Endodermal cell (in vitro differentiated cells): ENCODE measurements around the gene GABRG3. TPM values are rescaled to one million over a fixed set of nuclear protein-coding genes. Genes with fewer than 3 reads are reported as not detected.

ENCODE experiments used
- DNase-seq: peaks from one replicate; pipeline ENCODE4 v3.0.0-alpha.2; 2017
- H3K27ac ChIP-seq: 2 replicates; pipeline ENCODE4 v1.5.1; 2013; ENCODE audit warnings: mild to moderate bottlenecking, low read depth, low read length, moderate library complexity
- H3K27me3 ChIP-seq: 2 replicates; pipeline ENCODE4 v1.6.1; 2013; ENCODE audit warnings: mild to moderate bottlenecking, low read length, moderate library complexity; ENCODE audit not compliant: insufficient read depth, control insufficient read depth, poor library complexity, severe bottlenecking
- H3K36me3 ChIP-seq: 2 replicates; pipeline ENCODE4 v1.7.0; 2013; ENCODE audit warnings: mild to moderate bottlenecking, low read length, moderate library complexity; ENCODE audit not compliant: control insufficient read depth, insufficient read depth
- H3K4me1 ChIP-seq: one replicate; pipeline ENCODE4 v1.7.0; 2013; ENCODE audit warnings: low read length; ENCODE audit not compliant: control insufficient read depth, insufficient read depth
- H3K4me3 ChIP-seq: 2 replicates; pipeline ENCODE4 v1.5.1; 2013; ENCODE audit warnings: mild to moderate bottlenecking, low read length, moderate library complexity
- H3K9ac ChIP-seq: 2 replicates; pipeline ENCODE4 v1.6.1; 2013; ENCODE audit warnings: mild to moderate bottlenecking, low read length, moderate library complexity; ENCODE audit not compliant: poor library complexity, severe bottlenecking; ENCODE audit errors: extremely low read depth
- H3K9me3 ChIP-seq: 2 replicates; pipeline ENCODE4 v1.6.1; 2013; ENCODE audit warnings: mild to moderate bottlenecking, low read length, moderate library complexity; ENCODE audit not compliant: control insufficient read depth
- H3K27ac Mint-ChIP-seq: 2 replicates; pipeline ENCODE4 v1.8.0; 2020; ENCODE audit warnings: mixed read lengths
- H3K27me3 Mint-ChIP-seq: 2 replicates; pipeline ENCODE4 v1.8.0; 2021; ENCODE audit warnings: mild to moderate bottlenecking, mixed read lengths; ENCODE audit not compliant: insufficient read depth
- H3K36me3 Mint-ChIP-seq: 2 replicates; pipeline ENCODE4 v1.8.0; 2020; ENCODE audit warnings: low read depth, mixed read lengths
- H3K4me1 Mint-ChIP-seq: 2 replicates; pipeline ENCODE4 v1.8.0; 2020; ENCODE audit warnings: mixed read lengths
- H3K4me3 Mint-ChIP-seq: 2 replicates; pipeline ENCODE4 v1.8.0; 2020; ENCODE audit warnings: mild to moderate bottlenecking, moderate library complexity, mixed read lengths
- H3K9me3 Mint-ChIP-seq: 2 replicates; pipeline ENCODE4 v1.8.0; 2020; ENCODE audit warnings: mild to moderate bottlenecking, mixed read lengths
- WGBS, 2 experiments: methylation state at CpG; one replicate each; pipeline versions ENCODE4 v1.1.5 to v1.1.7; 2013; ENCODE audit warnings: missing lambda C conversion rate in 2 of 2, mixed read lengths in 1 of 2; ENCODE audit not compliant: insufficient coverage in 1 of 2, insufficient read length in 1 of 2; 5-methylcytosine and 5-hydroxymethylcytosine counted together
- total RNA-seq, 2 donors: library from RNA; stranded (reverse); fragmentation: NEBNext Ultra II Directional in 1 of 2; extraction: Animal tissue kit (Norgen Biotek cat#: 25700) in 1 of 2; gene quantifications; 2 replicates in 1 of 2; 3 replicates in 1 of 2; pipeline ENCODE4 v1.2.1, GENCODE V29; 2021
- TF ChIP-seq, protein P1 (sequence below): fragments of 200-600 bp; sonication (generic); conservative IDR thresholded peaks from 2 replicates; pipeline ENCODE4 v1.5.0; 2021; ENCODE audit warnings: antibody characterized with exemption, mild to moderate bottlenecking

Gene GABRG3
- total RNA-seq, 2 donors from 2014 or later: 0.48 to 0.84 TPM

DNA sequence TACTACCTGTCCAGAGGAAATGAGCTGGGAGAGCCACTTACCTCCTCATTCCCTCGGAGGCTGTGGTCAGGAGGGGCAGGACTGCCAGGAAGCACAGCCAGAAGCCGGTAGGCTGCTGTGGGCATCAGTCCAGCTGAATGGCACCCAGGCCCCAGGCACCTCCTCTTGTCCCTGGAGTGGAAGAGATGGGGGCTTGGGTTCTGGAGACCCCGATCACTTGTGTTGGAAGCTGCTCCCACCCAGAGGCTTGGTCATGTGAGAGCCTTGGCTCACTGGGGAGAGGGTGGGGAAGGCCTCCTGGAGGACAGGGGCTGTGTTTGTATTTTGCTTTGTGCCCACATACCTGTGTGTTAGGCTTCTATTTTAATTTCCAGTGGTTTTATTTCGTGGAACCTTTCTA is 261.9 kb downstream of the GABRG3 start:
- Mint-ChIP-seq H3K27me3 (peaks cover 20% of the 10 kb centered on the region), H3K9me3 (no peaks in the 10 kb centered on the region), H3K36me3 (no peaks in the 10 kb centered on the region), H3K4me3 (no peak overlapping the region), H3K4me1 (peaks cover 8% of the 10 kb centered on the region), H3K27ac (no peak overlapping the region)
- H3K9me3 ChIP-seq: no peaks in the 10 kb centered on the region
- TF ChIP-seq, protein P1, sequence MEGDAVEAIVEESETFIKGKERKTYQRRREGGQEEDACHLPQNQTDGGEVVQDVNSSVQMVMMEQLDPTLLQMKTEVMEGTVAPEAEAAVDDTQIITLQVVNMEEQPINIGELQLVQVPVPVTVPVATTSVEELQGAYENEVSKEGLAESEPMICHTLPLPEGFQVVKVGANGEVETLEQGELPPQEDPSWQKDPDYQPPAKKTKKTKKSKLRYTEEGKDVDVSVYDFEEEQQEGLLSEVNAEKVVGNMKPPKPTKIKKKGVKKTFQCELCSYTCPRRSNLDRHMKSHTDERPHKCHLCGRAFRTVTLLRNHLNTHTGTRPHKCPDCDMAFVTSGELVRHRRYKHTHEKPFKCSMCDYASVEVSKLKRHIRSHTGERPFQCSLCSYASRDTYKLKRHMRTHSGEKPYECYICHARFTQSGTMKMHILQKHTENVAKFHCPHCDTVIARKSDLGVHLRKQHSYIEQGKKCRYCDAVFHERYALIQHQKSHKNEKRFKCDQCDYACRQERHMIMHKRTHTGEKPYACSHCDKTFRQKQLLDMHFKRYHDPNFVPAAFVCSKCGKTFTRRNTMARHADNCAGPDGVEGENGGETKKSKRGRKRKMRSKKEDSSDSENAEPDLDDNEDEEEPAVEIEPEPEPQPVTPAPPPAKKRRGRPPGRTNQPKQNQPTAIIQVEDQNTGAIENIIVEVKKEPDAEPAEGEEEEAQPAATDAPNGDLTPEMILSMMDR: no peak
- 82 to 88% methylated on average over 1 to 4 of the region's 4 CpGs for WGBS, 2 experiments
- DNase-seq: no peak
- no peak overlapping the region for H3K4me3 ChIP-seq
- H3K4me1 ChIP-seq: no peaks in the 10 kb centered on the region
- H3K36me3 ChIP-seq: no peaks in the 10 kb centered on the region
- peaks cover 55% of the 10 kb centered on the region for H3K27me3 ChIP-seq
- H3K27ac ChIP-seq: no peak overlapping the region
- no peak overlapping the region for H3K9ac ChIP-seq

- H3K4me3 ChIP-seq: no peak overlapping the region
- Mint-ChIP-seq H3K9me3 (no peaks in the 10 kb centered on the region), H3K4me1 (peaks cover 8% of the 10 kb centered on the region), H3K36me3 (no peaks in the 10 kb centered on the region), H3K27ac (no peak overlapping the region), H3K27me3 (peaks cover 22% of the 10 kb centered on the region), H3K4me3 (no peak overlapping the region)
- TF ChIP-seq, protein P1: no peak
- H3K9me3 ChIP-seq: no peaks in the 10 kb centered on the region
- H3K4me1 ChIP-seq: no peaks in the 10 kb centered on the region
- DNase-seq: no peak
- 94 to 95% methylated on average over 2 to 4 of the region's 4 CpGs for WGBS, 2 experiments
- H3K9ac ChIP-seq: no peak overlapping the region
- no peaks in the 10 kb centered on the region for H3K36me3 ChIP-seq
- H3K27ac ChIP-seq: no peak overlapping the region
- peaks cover 69% of the 10 kb centered on the region for H3K27me3 ChIP-seq
These were observed 263.6 kb downstream of the GABRG3 start for GRCh38 chr15:27234593-27234992.

DNA sequence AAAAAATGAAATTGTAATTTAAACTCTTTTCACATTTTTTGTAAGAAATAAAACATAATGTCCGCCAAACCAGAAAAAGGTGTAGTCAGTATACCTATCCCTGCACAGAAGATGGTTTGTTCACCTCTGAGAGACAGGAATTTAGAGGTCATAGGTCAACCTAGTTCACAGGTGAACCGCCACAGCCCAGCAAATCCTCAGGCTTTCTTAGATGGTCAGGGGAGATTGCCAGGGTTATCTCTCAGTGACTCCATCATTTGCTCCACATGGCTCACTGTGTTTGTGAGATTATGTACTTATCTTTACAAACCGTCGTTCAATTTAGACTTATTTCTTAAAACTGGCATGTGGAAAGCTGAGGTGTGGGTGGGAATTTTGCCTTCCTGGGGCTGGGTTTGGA is 264.2 kb downstream of the GABRG3 start:
- Mint-ChIP-seq H3K9me3 (no peaks in the 10 kb centered on the region), H3K27ac (no peak overlapping the region), H3K4me3 (no peak overlapping the region), H3K36me3 (no peaks in the 10 kb centered on the region), H3K27me3 (peaks cover 22% of the 10 kb centered on the region), H3K4me1 (peaks cover 8% of the 10 kb centered on the region)
- Histone ChIP-seq H3K4me3 (no peak overlapping the region), H3K9me3 (no peaks in the 10 kb centered on the region), H3K27ac (no peak overlapping the region), H3K9ac (no peak overlapping the region), H3K36me3 (no peaks in the 10 kb centered on the region), H3K4me1 (no peaks in the 10 kb centered on the region), H3K27me3 (peaks cover 69% of the 10 kb centered on the region)
- 88 to 92% methylated on average over 1 to 4 of the region's 4 CpGs for WGBS, 2 experiments
- TF ChIP-seq, protein P1: no peak
- DNase-seq: no peak
